UCSD-AML1 (cell line): ENCODE results near the gene SOX12.

Source experiments
- DNase-seq: peaks from one replicate; lab custom pipeline; 2025; ENCODE audit not compliant: unreplicated experiment; lab: John Stamatoyannopoulos, UW

The SOX12 gene

GRCh38 chr20:325045-325888 is at the start of gene SOX12:
Gene SOX12, plus strand, starts transcription at chr20:325552. Its CDS starts 373 bp downstream, at chr20:325925.
- DNase-seq: peak; percentile 95

DNA sequence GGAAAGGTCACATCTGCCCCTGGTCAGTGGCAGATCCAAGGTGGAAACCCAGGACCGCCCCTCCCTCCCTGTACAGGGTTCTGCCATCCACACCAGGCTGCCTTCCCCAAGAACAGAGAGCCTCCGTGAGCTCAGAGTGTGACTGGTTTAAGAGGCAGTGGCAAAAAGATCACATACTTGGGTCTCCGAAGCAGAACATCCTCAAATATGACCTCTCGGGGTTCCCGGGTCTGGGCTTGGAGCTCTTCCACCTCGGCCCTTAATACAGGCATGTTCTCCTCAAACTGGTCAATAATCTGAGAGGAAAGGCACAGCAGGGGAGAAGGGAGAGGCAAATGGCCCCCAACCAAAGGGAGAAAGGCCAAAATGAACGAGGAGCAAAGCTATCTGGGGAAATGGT is 49.6 kb upstream of the SOX12 start:
- no peak for DNase-seq

DNA sequence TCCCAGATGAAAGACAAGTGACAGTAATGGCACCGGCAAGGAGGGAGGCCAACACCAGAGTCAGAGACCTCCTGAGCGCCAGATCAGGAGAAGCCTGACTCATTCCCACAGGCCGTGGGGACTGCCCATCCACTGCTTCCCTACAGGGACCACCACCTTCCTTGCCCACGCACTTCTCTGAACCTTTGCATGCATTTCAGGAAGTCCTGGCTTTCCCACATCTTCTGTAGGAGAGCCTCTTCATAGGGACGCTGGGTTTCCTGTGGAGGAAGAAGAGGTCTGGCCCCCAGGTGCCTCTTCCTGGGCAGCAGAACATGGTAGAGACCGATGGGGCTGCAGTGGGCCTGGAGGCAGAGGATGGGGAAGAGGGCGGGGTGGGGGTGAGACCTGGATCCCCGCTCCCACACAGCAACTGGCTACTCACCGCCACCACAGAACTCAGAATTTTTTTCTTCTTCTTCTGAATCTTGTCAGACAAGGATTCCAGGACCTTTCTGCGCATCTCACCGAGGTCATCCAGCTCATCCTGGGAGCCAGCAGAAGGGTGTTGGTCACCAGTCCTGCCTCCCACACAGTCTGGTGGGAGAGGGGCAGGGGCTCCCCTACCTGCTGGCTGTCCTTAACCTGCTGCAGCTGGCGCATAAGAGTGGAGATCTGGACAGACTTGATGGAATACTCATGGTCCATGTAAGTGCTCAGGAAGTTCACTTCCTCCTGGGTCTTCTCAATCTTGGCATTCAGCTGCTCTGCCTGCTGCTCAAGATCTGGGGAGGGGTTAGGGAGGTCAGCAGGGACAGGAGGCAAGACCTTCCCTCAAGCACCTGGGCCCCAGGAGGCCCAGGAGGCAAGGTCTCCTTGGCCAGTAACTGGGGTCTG is 48.5 kb upstream of the SOX12 start:
- DNase-seq: no peak

- DNase-seq: no peak
These were observed 47.9 kb upstream of the SOX12 start for GRCh38 chr20:277496-277781.

- DNase-seq: no peak
These were observed 47.2 kb upstream of the SOX12 start for GRCh38 chr20:278181-278580.

DNA sequence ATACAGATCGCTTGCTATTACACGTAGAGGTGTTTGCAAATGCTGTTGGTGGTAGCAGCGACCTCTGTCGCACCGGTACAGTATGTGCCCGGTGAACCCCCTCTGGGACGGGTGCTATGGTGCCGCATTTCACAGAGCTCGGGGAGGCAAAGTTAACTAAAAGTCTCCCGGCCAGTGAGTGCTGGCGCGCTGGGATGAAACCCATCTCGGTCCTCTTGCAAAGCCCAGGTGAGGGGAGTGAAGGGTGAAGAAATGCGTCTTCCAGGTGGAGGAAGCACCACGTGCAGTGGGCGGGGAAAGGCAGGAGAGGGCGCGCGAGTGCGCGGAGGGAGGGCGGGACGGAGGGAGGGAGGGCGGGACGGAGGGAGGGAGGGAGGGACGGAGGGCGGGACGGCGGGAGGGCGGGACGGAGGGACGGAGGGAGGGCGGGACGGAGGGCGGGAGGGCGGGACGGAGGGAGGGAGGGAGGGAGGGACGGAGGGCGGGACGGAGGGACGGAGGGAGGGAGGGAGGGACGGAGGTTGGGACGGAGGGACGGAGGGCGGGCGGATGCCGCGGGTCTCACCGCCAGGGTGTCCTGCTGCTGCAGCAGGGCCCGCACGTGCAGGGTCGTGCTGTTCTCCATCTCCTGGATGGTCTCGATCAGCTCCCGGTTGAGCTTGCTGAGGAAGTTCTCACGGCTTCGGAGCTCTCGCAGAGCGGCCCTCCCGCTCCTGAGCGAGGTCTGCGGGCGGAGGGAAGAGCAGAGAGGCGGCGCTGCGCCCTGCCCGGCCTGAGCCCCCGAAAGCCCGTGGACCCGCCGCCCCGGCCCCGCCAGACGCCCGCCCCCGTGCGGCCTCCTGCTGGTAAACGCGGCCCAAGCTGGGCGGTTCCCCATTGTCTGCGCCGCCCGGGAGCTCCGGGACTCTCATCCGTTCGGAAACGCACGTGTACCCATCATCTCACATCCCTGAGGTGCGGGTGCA is 46.5 kb upstream of the SOX12 start:
- DNase-seq: no peak

DNA sequence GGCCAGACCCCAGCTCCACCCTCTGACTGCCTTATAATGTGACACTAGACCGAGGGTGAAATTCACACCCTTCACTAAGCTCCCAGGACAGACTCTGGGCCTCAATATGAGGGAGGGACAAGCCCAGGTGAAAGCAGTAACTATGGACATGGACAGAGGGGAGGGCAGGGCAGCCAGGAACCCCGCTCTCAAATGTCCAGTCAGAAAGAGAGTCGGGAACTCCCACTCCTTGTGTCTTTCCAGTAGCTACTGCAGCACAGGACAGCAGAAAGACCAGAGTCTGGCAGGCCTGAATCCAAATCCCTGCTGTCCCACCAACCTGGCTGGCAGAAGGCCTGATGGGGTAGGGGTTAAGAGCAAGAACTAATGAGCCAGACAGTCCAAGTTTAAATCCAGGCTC is 41.2 kb upstream of the SOX12 start:
- no peak for DNase-seq

DNA sequence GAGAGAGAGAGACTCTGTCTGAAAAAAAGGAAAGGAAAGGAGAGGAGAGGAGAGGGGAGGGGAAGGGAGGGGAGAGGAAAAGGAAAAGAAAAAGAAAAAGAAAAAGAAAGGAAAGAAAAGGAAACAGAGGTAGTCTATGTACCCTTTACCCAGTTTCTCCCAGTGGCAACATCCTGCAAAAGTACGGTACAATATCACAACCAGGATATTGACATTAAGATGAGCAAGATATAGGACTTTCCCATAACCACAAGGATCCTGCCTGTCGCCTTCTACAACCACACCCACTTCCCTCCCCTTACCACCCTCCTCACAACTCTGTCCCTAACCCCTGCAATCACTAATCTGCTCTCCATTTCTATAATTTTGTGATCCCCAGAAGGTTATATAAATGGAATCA is 38.8 kb upstream of the SOX12 start:
- no peak for DNase-seq

DNA sequence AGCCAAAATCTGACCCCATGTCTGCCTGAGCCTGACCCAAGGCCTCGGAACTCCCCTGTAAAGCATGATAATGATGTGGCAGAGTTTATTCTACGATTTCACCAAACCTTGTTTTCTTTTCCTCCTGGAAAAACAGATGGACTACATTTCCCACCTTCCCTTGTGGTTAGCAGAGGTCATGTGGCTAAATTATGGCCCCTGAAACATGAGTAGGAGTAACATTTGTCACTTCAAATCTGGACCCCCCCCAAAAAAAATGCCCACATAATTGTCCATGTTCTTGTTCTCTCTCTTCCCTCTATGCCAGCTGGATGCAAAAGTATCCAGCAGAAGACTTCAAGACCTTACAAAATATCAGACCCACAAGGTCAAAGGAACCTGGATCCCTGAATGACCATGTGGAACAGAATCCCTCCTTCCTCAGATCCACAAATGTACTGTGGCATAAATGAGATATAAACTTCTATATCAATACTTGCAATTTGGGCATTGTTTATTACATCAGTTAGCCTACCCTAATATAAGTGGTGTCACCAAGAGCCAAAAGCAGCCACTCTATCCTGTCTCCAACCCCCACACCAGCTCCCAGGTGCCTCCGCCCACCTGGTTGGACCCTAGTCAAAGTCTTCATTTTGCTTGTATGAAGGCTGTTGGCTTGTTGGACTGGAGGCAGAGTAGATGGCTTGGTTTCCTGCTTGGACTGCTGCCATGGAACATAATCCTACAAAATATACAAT is 36.2 kb upstream of the SOX12 start:
- no peak for DNase-seq

GRCh38 chr20:289693-290083 is 35.7 kb upstream of the SOX12 start:
- no peak for DNase-seq

- peak; percentile 93 for DNase-seq
These were observed 35.1 kb upstream of the SOX12 start, which contains the start of gene C20orf96 for GRCh38 chr20:290084-290831. Gene C20orf96, minus strand, starts transcription at chr20:290750. Its CDS starts 140 bp downstream, at chr20:290610.

DNA sequence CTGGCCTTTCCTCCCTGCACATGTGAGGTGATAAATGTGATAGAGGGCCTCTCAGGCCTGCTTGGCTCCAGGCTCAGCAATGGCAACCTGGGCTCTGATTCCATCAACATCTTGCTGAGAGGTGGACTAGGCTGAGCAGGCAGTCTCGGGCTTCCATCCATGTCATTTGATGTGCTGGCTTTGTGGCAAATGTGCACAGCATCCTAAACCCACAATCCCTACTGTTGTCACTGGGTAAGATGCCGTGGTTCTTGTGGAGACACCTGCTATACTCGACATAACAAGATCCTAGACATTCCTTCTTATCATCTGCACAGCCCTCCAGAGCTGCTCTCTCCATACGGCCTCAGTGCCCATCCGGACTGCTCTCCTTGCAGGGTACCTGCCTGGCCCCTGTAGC is 30.8 kb upstream of the SOX12 start:
- DNase-seq: no peak

DNA sequence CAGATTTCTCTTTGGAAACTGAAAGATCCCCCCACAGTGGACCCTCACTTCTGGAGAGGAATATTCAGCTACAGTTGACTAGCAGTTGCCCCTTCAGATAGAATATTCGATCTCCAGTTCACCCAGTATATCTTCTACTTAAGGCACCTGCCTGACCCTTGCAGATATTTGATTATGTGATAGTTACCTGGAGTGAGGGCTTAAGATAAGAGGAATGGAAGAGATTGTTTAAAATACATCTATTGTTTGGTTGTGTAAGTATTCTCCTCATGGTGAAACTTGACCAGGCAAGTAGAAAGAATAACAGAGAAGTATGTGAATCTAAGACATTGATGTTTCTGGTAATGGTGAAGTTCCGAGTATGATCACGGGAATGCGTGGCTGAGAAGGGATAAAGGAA is 29.5 kb upstream of the SOX12 start:
- no peak for DNase-seq

GRCh38 chr20:297098-297924 is 28.0 kb upstream of the SOX12 start, which contains the start of gene ZCCHC3:
Gene ZCCHC3, plus strand, starts transcription at chr20:297570. Its CDS starts 17 bp downstream, at chr20:297587.
- DNase-seq: peak; percentile 93

- DNase-seq: peak; percentile 68
These were observed 27.2 kb upstream of the SOX12 start for GRCh38 chr20:297925-298775.

- no peak for DNase-seq
These were observed 26.5 kb upstream of the SOX12 start for GRCh38 chr20:298776-299391.

DNA sequence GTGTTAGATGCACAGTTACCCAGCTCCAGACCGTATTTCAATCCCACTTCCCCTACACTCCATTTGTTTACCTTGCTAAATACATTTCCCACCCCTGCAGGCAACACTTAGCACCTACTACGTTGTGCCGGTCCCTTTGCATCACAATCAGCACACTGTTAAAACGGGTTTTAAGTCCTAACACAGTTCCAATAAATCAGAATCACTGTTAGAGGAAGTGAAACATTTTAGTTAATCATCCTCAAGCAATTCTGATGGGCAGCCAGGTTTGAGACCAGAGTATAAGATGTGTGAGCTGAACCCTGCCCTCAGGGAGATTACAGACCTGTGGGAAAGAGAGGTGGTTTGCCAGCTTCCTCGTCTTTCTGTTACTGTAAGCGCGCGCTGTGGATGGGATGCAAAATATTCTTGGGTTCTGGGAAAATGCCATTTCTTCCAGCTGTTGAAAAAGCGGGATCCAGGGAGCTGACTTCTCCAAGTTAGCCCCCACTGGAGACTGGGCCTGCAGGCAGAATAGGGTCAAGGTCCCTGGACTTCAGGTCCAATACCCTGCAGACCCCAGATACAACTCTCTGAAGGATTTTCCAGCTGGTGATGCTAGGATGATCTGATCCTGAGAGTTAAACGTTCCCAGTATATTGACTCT is 24.9 kb upstream of the SOX12 start:
- no peak for DNase-seq
